NCI-H2107 (cell line): ENCODE data around the gene LYSMD1.

Experiments used
- DNase-seq: peaks from one replicate; lab custom pipeline; 2025; lab: John Stamatoyannopoulos, UW

LYSMD1 gene

GRCh38 chr1:151135433-151136385, 30.0 kb downstream of the LYSMD1 start:
- DNase-seq = no peak

GRCh38 chr1:151134991-151135390, 30.7 kb downstream of the LYSMD1 start:
- DNase-seq = no peak

- DNase-seq = no peak
Measured at GRCh38 chr1:151134396-151134795, 31.3 kb downstream of the LYSMD1 start.

GRCh38 chr1:151133018-151133806, 32.5 kb downstream of the LYSMD1 start:
- DNase-seq = no peak

GRCh38 chr1:151132335-151133017, 33.2 kb downstream of the LYSMD1 start:
- no peak for DNase-seq

- no peak for DNase-seq
Measured at GRCh38 chr1:151131701-151132334, 33.9 kb downstream of the LYSMD1 start.

GRCh38 chr1:151130987-151131586, 34.6 kb downstream of the LYSMD1 start:
- DNase-seq = no peak

- DNase-seq = no peak
Measured at GRCh38 chr1:151128800-151129199, 36.9 kb downstream of the LYSMD1 start.

GRCh38 chr1:151124763-151125403, 40.8 kb downstream of the LYSMD1 start:
- no peak for DNase-seq

- DNase-seq = no peak
Measured at GRCh38 chr1:151113877-151114276, 51.8 kb downstream of the LYSMD1 start.
